ENCODE data around the gene ANXA2. TPM values are rescaled to one million over a fixed set of nuclear protein-coding genes. Genes with fewer than 3 reads are reported as not detected.

ANXA2 gene
- total and polyA plus RNA-seq, 2 experiments from 2014 or later: 202 to 225 TPM

- TF ChIP-seq ZNF462 (CRISPR knock-in tag; IDR thresholded peaks at IDR 0.05) (no peak), ETS1 (IDR thresholded peaks at IDR 0.05) (no peak), JUNB (IDR thresholded peaks at IDR 0.05; ENCODE audit: unreplicated experiment) (no peak), CTCF (conservative IDR thresholded peaks at IDR 0.05; ENCODE audit: low read depth in 2 of 2) (no peak), EZH2phosphoT487 (IDR thresholded peaks at IDR 0.05; ENCODE audit: unreplicated experiment) (no peak)
Measured at GRCh38 chr15:60324706-60325438, 72.9 kb downstream of the ANXA2 start (continued).

GRCh38 chr15:60323322-60323721 lies 74.5 kb downstream of the ANXA2 start:
- Histone ChIP-seq H3K79me2 (replicated peaks; ENCODE audit: insufficient read depth) (no peaks in the 10 kb centered on the region), H4K20me1 (replicated peaks; ENCODE audit: insufficient read depth) (no peaks in the 10 kb centered on the region), H3K4me1 (ENCODE audit: insufficient read depth) (peaks cover 25% of the 10 kb centered on the region), H3K36me3 (ENCODE audit: insufficient read depth) (no peaks in the 10 kb centered on the region), H3K27me3 (ENCODE audit: insufficient read depth) (no peaks in the 10 kb centered on the region), H2AFZ (peak overlapping the region; percentile 14; the same call in 1 of the 2 replicates), H3K27ac (ENCODE audit: low read depth) (no peak overlapping the region), H3F3A (replicated peaks; ENCODE audit: low read depth) (no peaks in the 10 kb centered on the region), H3K4me3 (no peak overlapping the region), H3K9me2 (ENCODE audit: insufficient read depth) (no peaks in the 10 kb centered on the region), H3K4me2 (no peak overlapping the region)
- Mint-ChIP-seq H3K27ac (no peak overlapping the region), H3K9me3 (no peaks in the 10 kb centered on the region), H3K36me3 (ENCODE audit: low read depth) (no peaks in the 10 kb centered on the region), H3K27me3 (ENCODE audit: insufficient read depth, low read depth, poor library complexity) (peaks cover 1% of the 10 kb centered on the region), H3K4me1 (peaks cover 40% of the 10 kb centered on the region), H3K4me3 (no peak overlapping the region)
- DNase-seq (ENCODE audit: low spot score) (no peak), ATAC-seq (no peak)
- no peak for TF ChIP-seq REST (IDR thresholded peaks at IDR 0.05; ENCODE audit: unreplicated experiment)
- TF ChIP-seq NANOG (IDR thresholded peaks at IDR 0.05; ENCODE audit: borderline replicate concordance): no peak

Measured in GM23338 (cell line).